Right atrium auricular region (tissue), 2 donors: ENCODE results near the gene RTF2. TPM values are rescaled to one million over a fixed set of nuclear protein-coding genes. Genes with fewer than 3 reads are reported as not detected.

Source experiments
- DNase-seq: peaks from one replicate; pipeline ENCODE4 v3.0.0-alpha.2; 2019; ENCODE audit warnings: low spot score
- H3K27ac ChIP-seq, 2 donors: fragments of 200-600 bp; sonication (generic); 1 replicate in 1 of 2; 2 replicates in 1 of 2; pipeline ENCODE4 v1.5.1; 2016 to 2019
- H3K27me3 ChIP-seq, 2 donors: fragments of 200-600 bp; sonication (generic); one replicate each; pipeline versions ENCODE4 v1.5.1 to v1.6.0; 2017 to 2019
- H3K36me3 ChIP-seq: fragments of 200-600 bp; sonication (generic); one replicate; pipeline ENCODE4 v1.5.1; 2016
- H3K4me1 ChIP-seq, 2 donors: fragments of 200-600 bp; sonication (generic); one replicate each; pipeline versions ENCODE4 v1.5.1 to v1.6.0; 2017 to 2019
- H3K4me3 ChIP-seq, 2 donors: fragments of 200-600 bp; sonication (generic); 1 replicate in 1 of 2; 2 replicates in 1 of 2; pipeline ENCODE4 v1.5.1; 2017 to 2019; ENCODE audit warnings: mild to moderate bottlenecking in 1 of 2, moderate library complexity in 1 of 2
- H3K9me3 ChIP-seq, 2 donors: fragments of 200-600 bp; sonication (generic); one replicate each; pipeline ENCODE4 v1.5.1; 2019
- total RNA-seq, 2 donors: library from RNA; depleted of rRNA; stranded (reverse); fragments of >200 nt; gene quantifications; one replicate each; pipeline ENCODE4 v1.1.0, GENCODE V29; 2016
- TF ChIP-seq, protein P1 (sequence below), 2 donors: fragments of 200-600 bp; sonication (generic); IDR thresholded peaks; one replicate each; pipeline ENCODE4 v1.5.1; 2019; ENCODE audit warnings: antibody characterized with exemption in 2 of 2

RTF2 gene
- total RNA-seq, 2 donors from 2014 or later: 48.6 to 49.4 TPM

- no peaks in the 10 kb centered on the region for H3K27me3 ChIP-seq
- TF ChIP-seq, protein P1, sequence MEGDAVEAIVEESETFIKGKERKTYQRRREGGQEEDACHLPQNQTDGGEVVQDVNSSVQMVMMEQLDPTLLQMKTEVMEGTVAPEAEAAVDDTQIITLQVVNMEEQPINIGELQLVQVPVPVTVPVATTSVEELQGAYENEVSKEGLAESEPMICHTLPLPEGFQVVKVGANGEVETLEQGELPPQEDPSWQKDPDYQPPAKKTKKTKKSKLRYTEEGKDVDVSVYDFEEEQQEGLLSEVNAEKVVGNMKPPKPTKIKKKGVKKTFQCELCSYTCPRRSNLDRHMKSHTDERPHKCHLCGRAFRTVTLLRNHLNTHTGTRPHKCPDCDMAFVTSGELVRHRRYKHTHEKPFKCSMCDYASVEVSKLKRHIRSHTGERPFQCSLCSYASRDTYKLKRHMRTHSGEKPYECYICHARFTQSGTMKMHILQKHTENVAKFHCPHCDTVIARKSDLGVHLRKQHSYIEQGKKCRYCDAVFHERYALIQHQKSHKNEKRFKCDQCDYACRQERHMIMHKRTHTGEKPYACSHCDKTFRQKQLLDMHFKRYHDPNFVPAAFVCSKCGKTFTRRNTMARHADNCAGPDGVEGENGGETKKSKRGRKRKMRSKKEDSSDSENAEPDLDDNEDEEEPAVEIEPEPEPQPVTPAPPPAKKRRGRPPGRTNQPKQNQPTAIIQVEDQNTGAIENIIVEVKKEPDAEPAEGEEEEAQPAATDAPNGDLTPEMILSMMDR (IDR thresholded peaks at IDR 0.05): no peak
- DNase-seq: no peak
- H3K4me1 ChIP-seq: peaks cover 0 to 31% of the 10 kb centered on the region in 2 donors
- H3K36me3 ChIP-seq: peaks cover 14% of the 10 kb centered on the region
- peak overlapping the region; percentile 86 to 87 for H3K4me3 ChIP-seq
- no peaks in the 10 kb centered on the region for H3K9me3 ChIP-seq
- peak overlapping the region; percentile 79 to 89 for H3K27ac ChIP-seq
Measured at GRCh38 chr20:56469077-56469449, 636 bp downstream of the RTF2 start.

DNA sequence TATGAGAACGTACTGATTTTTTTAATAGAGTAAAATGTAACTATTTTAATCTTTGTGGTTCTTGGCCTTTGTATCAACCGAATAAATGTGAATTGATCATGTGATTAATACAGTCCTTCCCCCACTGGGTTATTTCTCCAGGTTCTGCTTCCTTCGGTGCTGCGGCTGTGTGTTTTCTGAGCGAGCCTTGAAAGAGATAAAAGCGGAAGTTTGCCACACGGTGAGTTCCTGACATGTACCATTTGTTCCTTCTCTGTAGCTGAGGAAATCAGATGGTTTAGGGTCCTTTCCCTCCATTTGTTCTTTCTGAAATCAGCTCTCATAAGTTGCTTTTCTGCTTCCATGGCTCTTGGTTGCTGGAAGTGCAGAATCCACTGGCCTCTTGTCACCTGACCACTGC, 15.5 kb downstream of the RTF2 start:
- Histone ChIP-seq H3K36me3 (peaks cover 57% of the 10 kb centered on the region), H3K4me3 (no peak overlapping the region), H3K27me3 (no peaks in the 10 kb centered on the region), H3K4me1 (no peaks in the 10 kb centered on the region), H3K9me3 (no peaks in the 10 kb centered on the region), H3K27ac (no peak overlapping the region)
- TF ChIP-seq, protein P1 (IDR thresholded peaks at IDR 0.05): no peak
- DNase-seq: no peak

DNA sequence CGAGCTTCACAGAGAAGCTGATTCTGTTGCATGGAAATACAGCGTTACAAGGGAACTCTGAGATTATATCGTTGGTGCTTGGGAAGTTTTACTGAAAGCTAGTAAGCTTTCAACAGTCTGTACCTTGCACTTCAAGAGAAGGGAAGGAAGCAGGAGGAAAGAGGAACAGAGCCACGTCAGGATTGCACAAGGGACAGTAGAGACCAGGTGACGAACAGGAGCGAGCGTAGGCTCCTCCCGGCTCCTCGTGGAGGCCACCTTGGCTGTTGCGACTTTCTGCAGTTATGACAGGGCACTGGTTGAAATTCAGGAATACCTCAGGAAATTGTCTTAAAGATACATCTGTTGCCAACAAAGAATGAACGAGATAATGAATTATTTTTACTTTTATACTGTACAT, 18.8 kb downstream of the RTF2 start:
- Histone ChIP-seq H3K27ac (no peak overlapping the region), H3K27me3 (no peaks in the 10 kb centered on the region), H3K4me3 (no peak overlapping the region), H3K36me3 (peaks cover 39% of the 10 kb centered on the region), H3K9me3 (no peaks in the 10 kb centered on the region), H3K4me1 (no peaks in the 10 kb centered on the region)
- no peak for DNase-seq
- TF ChIP-seq, protein P1 (IDR thresholded peaks at IDR 0.05): no peak

- Histone ChIP-seq H3K27ac (no peak overlapping the region), H3K4me1 (no peaks in the 10 kb centered on the region), H3K27me3 (no peaks in the 10 kb centered on the region), H3K36me3 (peaks cover 43% of the 10 kb centered on the region), H3K9me3 (no peaks in the 10 kb centered on the region), H3K4me3 (no peak overlapping the region)
- TF ChIP-seq, protein P1 (IDR thresholded peaks at IDR 0.05): no peak
- no peak for DNase-seq
Measured at GRCh38 chr20:56488566-56488965, 20.1 kb downstream of the RTF2 start.

DNA sequence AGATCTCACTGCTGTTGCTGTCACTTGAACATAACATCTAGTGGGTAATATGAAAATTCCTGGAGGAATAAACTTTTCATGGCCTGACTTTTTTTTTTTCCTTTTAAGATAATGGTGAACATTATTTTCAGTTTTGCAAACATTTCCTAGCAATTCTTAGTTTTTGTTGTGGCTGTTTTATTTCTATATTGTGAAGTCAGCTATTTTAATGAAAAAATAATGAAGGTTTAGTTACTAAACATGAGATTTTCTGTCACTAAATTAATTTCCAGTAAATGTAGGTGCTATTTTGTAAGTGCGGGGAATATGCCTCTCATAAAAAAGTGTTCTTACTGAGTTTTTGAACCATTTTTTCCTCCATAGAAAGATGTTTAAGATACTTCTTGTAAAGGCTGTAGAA, 32.7 kb downstream of the RTF2 start:
- H3K27ac ChIP-seq: no peak overlapping the region
- no peak for DNase-seq
- peaks cover 0 to 6% of the 10 kb centered on the region in 2 donors for H3K9me3 ChIP-seq
- no peaks in the 10 kb centered on the region for H3K4me1 ChIP-seq
- TF ChIP-seq, protein P1 (IDR thresholded peaks at IDR 0.05): no peak
- peaks cover 14% of the 10 kb centered on the region for H3K36me3 ChIP-seq
- H3K27me3 ChIP-seq: no peaks in the 10 kb centered on the region
- H3K4me3 ChIP-seq: no peak overlapping the region

DNA sequence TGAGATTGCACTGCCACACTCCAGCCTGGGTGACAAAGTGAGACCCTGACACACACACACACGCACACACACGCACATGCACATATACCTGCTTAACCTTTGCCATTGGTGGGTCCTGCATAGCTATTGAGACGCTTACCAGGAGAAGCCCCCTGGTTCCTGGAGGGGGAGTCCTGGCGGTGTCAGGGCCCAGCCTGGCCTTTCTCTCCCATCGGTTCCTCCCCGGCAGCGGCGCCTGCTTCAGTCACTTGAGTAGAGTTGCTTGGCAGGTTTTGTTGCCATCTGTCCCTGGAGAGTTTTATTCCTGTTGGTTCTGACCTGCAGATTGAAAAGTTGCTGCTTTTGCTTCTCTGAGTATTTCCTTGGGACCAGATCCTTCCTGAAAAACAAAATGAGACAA, 35.5 kb downstream of the RTF2 start:
- Histone ChIP-seq H3K27me3 (no peaks in the 10 kb centered on the region), H3K4me3 (no peak overlapping the region), H3K9me3 (no peaks in the 10 kb centered on the region), H3K36me3 (no peaks in the 10 kb centered on the region), H3K4me1 (no peaks in the 10 kb centered on the region), H3K27ac (no peak overlapping the region)
- no peak for DNase-seq
- TF ChIP-seq, protein P1 (IDR thresholded peaks at IDR 0.05): no peak
